B cell (primary cell): ENCODE data around the gene PTH1R. TPM values are rescaled to one million over a fixed set of nuclear protein-coding genes. Genes with fewer than 3 reads are reported as not detected.

ENCODE experiments used
- ATAC-seq: fragments of 200-7000 bp; cut with Tn5 transposase; one replicate; pipeline ENCODE4 v1.10.0; 2021; ENCODE audit warnings: low read depth, mild to moderate bottlenecking, moderate number of reproducible peaks, moderate library complexity
- CTCF ChIA-PET: fragments of 350-600 bp; sonication (Branson Sonifier 250); formaldehyde crosslinking; loops from one replicate; lab custom pipeline; 2021; ENCODE audit warnings: antibody characterized with exemption, inconsistent platforms; lab: Charles Lee
- POLR2A ChIA-PET: fragments of 350-600 bp; sonication (Branson Sonifier 250); formaldehyde crosslinking; loops from one replicate; lab custom pipeline; 2021; ENCODE audit warnings: antibody characterized with exemption; lab: Charles Lee
- DNase-seq: peaks from one replicate; pipeline ENCODE4 v3.0.0; 2013
- H2AFZ ChIP-seq: 2 replicates; pipeline ENCODE4 v1.6.1; 2012; ENCODE audit warnings: mild to moderate bottlenecking, low read depth, low read length; ENCODE audit not compliant: insufficient read depth, poor library complexity, severe bottlenecking
- H3K27ac ChIP-seq, 2 donors: 1 replicate in 1 of 2; 2 replicates in 1 of 2; pipeline ENCODE4 v1.5.1; 2012 to 2013; ENCODE audit warnings: low read length in 2 of 2, mild to moderate bottlenecking in 2 of 2, moderate library complexity in 1 of 2
- H3K27me3 ChIP-seq, 4 experiments: fragments of 200-600 bp in 1 of 4; sonication (generic) in 1 of 4; replicated peaks in 1 of 4; 1 replicate in 2 of 4; 2 replicates in 2 of 4; pipeline versions ENCODE4 v1.6.1 to v1.7.0; 2013 to 2016; ENCODE audit warnings: low read length in 3 of 4, mild to moderate bottlenecking in 2 of 4, mixed read lengths in 1 of 4, moderate library complexity in 1 of 4; ENCODE audit not compliant: insufficient read depth in 4 of 4, control insufficient read depth in 3 of 4; ENCODE audit errors: control extremely low read depth in 1 of 4
- H3K36me3 ChIP-seq, 2 experiments: replicated peaks in 1 of 2; 1 replicate in 1 of 2; 2 replicates in 1 of 2; pipeline versions ENCODE4 v1.6.1 to v1.7.1; 2013; ENCODE audit warnings: low read length in 1 of 2; ENCODE audit not compliant: insufficient read depth in 2 of 2, control insufficient read depth in 1 of 2; ENCODE audit errors: control extremely low read depth in 1 of 2, extremely low read depth in 1 of 2
- H3K4me1 ChIP-seq, 2 donors: fragments of 200-600 bp in 1 of 2; sonication (generic) in 1 of 2; 1 replicate in 1 of 2; 2 replicates in 1 of 2; pipeline versions ENCODE4 v1.5.1 to v1.6.1; 2013 to 2017; ENCODE audit warnings: low read length in 2 of 2; ENCODE audit not compliant: control insufficient read depth in 2 of 2, insufficient read depth in 2 of 2
- H3K4me2 ChIP-seq: replicated peaks from 2 replicates; pipeline ENCODE3; 2012; ENCODE audit warnings: mild to moderate bottlenecking, low read depth, low read length; ENCODE audit not compliant: poor library complexity, severe bottlenecking
- H3K4me3 ChIP-seq, 5 experiments: fragments of 200-600 bp in 1 of 5; sonication (generic) in 1 of 5; 1 replicate in 3 of 5; 2 replicates in 2 of 5; pipeline versions ENCODE4 v1.5.1 to v1.7.0; 2011 to 2016; ENCODE audit warnings: low read length in 4 of 5, mild to moderate bottlenecking in 4 of 5, low read depth in 2 of 5, control low read depth in 1 of 5, moderate library complexity in 1 of 5; ENCODE audit not compliant: insufficient read depth in 1 of 5; ENCODE audit errors: control extremely low read depth in 1 of 5, extremely low read depth in 1 of 5
- H3K79me2 ChIP-seq: fragments of 200-600 bp; sonication (generic); one replicate; pipeline ENCODE4 v1.6.0; 2016; ENCODE audit warnings: low read length; ENCODE audit not compliant: control insufficient read depth, insufficient read depth
- H3K9ac ChIP-seq: fragments of 200-600 bp; sonication (generic); 2 replicates; pipeline ENCODE4 v1.6.1; 2017; ENCODE audit warnings: mild to moderate bottlenecking, low read length, moderate library complexity
- H3K9me3 ChIP-seq, 3 donors: one replicate each; pipeline versions ENCODE4 v1.6.1 to v1.7.1; 2013; ENCODE audit warnings: low read length in 2 of 3; ENCODE audit not compliant: control insufficient read depth in 2 of 3, insufficient read depth in 1 of 3; ENCODE audit errors: control extremely low read depth in 1 of 3
- H4K20me1 ChIP-seq: 2 replicates; pipeline ENCODE4 v1.6.0; 2012; ENCODE audit warnings: mild to moderate bottlenecking, low read length; ENCODE audit not compliant: insufficient read depth, control insufficient read depth, poor library complexity, severe bottlenecking
- H3K27ac Mint-ChIP-seq: one replicate; pipeline ENCODE4 v1.8.0; 2021; ENCODE audit warnings: mixed read lengths
- H3K27me3 Mint-ChIP-seq: one replicate; pipeline ENCODE4 v1.8.0; 2021; ENCODE audit warnings: mixed read lengths
- H3K4me1 Mint-ChIP-seq: one replicate; pipeline ENCODE4 v1.8.0; 2021; ENCODE audit warnings: mixed read lengths
- H3K4me3 Mint-ChIP-seq: one replicate; pipeline ENCODE4 v1.8.0; 2021; ENCODE audit warnings: mixed read lengths
- H3K9me3 Mint-ChIP-seq: one replicate; pipeline ENCODE4 v1.8.0; 2022; ENCODE audit warnings: mixed read lengths; ENCODE audit not compliant: insufficient read depth
- CTCF ChIP-seq: fragments of 200-600 bp; IDR thresholded peaks from one replicate; pipeline ENCODE4 v1.8.0; 2022; ENCODE audit warnings: antibody characterized with exemption, mild to moderate bottlenecking
- EZH2 ChIP-seq: IDR thresholded peaks from 2 replicates; pipeline ENCODE4 v1.6.1; 2012; ENCODE audit warnings: borderline replicate concordance, low read depth, mild to moderate bottlenecking, moderate library complexity, low read length; ENCODE audit not compliant: insufficient read depth, poor library complexity, severe bottlenecking
- WGBS: methylation state at CpG from one replicate; pipeline ENCODE4 v1.1.5; 2013; ENCODE audit warnings: missing lambda C conversion rate; ENCODE audit not compliant: insufficient coverage; 5-methylcytosine and 5-hydroxymethylcytosine counted together
- intact Hi-C: fragments of 100-400 bp; cut with micrococcal nuclease; formaldehyde crosslinking; loops from one replicate; pipeline ENCODE4 v1.10.0; 2022
- polyA plus RNA-seq: library from polyadenylated mRNA; depleted of rRNA; stranded (reverse); fragments of >200 nt; gene quantifications from 2 replicates; pipeline ENCODE4 v1.2.3, GENCODE V29; 2012
- total RNA-seq, 2 donors: library from RNA; stranded (reverse); fragments of 120-200 nt in 1 of 2; gene quantifications; 1 replicate in 1 of 2; 2 replicates in 1 of 2; pipeline versions ENCODE4 v1.2.3 to v1.2.4, GENCODE V29; 2013 to 2022

The PTH1R gene
- total and polyA plus RNA-seq, 2 donors (not counting 1 experiment from before 2014, with no cell fraction given): not detected

GRCh38 chr3:46918634-46919033 lies 41.1 kb downstream of the PTH1R start:
- H3K4me1 Mint-ChIP-seq: peaks cover 11% of the 10 kb centered on the region
- no peak overlapping the region for H3K27ac Mint-ChIP-seq
- CTCF ChIA-PET: interaction anchor here (1.2 to 1.7 kb wide), 3 partner anchors 9 to 80 kb away, joined by 3 to 7 read pairs (median 5); no protein-coding TSS in a partner anchor

More at GRCh38 chr3:46918634-46919033, 41.1 kb downstream of the PTH1R start:
- POLR2A ChIA-PET: no interaction called here
- no peak overlapping the region for H3K27ac ChIP-seq
- H3K36me3 ChIP-seq: peaks cover 17 to 68% of the 10 kb centered on the region in 2 experiments
- H3K27me3 Mint-ChIP-seq: no peaks in the 10 kb centered on the region
- no peak overlapping the region for H2AFZ ChIP-seq
- no peak overlapping the region for H3K4me3 ChIP-seq
- no peaks in the 10 kb centered on the region for H3K27me3 ChIP-seq
- TF ChIP-seq EZH2 (no peak), CTCF (no peak)
- no peak overlapping the region for H3K4me3 Mint-ChIP-seq
- H3K4me2 ChIP-seq: no peak overlapping the region
- peaks cover 36% of the 10 kb centered on the region for H4K20me1 ChIP-seq
- no peak for DNase-seq
- H3K9me3 ChIP-seq: peaks cover 0 to 3% (median 1%) of the 10 kb centered on the region in 3 donors
- ATAC-seq: no peak
- peaks cover 3% of the 10 kb centered on the region for H3K9me3 Mint-ChIP-seq
- H3K79me2 ChIP-seq: peaks cover 22% of the 10 kb centered on the region
- peaks cover 8% of the 10 kb centered on the region in 2 donors for H3K4me1 ChIP-seq
- no peak overlapping the region for H3K9ac ChIP-seq
- 100% methylated on average over 3 of the region's 4 CpGs for WGBS
- intact Hi-C loops: no loop called here
